ENCODE results near the gene ANKRD37. TPM values are rescaled to one million over a fixed set of nuclear protein-coding genes. Genes with fewer than 3 reads are reported as not detected.

ANKRD37 gene
- total RNA-seq, 1 experiment from 2014 or later = 3.7 TPM

DNA sequence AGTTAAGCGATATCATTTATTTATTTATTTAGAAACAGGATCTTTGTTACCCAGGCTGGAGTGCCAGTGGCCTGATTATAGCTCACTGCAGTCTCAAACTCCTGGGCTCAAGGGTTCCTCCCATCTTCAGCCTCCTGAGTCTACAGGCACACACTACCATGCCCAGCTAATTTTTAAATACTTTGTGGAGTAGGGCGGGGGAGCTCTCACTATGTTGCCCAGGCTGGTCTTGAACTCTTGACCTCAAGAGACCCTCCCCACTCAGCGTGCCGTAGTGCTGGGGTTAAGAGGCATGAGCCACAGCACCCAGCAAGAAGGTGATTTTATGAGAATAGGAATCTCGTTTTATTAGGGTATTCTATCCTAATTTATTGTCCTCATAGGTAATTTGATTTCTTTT lies 33.0 kb downstream of the ANKRD37 start:
- Histone ChIP-seq H2BK20ac (ENCODE audit: low read depth, low read length, poor library complexity, severe bottlenecking) (no peak overlapping the region), H3T11ph (ENCODE audit: low read length) (no peak overlapping the region), H3K27ac (ENCODE audit: insufficient read length, low read depth, low read length) (no peak overlapping the region), H3K23me2 (ENCODE audit: insufficient read length, low read depth, low read length, poor library complexity, severe bottlenecking) (peaks cover 5% of the 10 kb centered on the region), H4K20me1 (ENCODE audit: control insufficient read depth, insufficient read depth, insufficient read length) (no peaks in the 10 kb centered on the region), H2BK15ac (ENCODE audit: low read depth, low read length) (no peak overlapping the region), H2BK5ac (ENCODE audit: insufficient read length, low read length) (no peak overlapping the region), H3K23ac (ENCODE audit: insufficient read length, low read depth, low read length) (no peak overlapping the region), H3K4ac (ENCODE audit: low read depth, low read length) (no peak overlapping the region), H3K18ac (ENCODE audit: insufficient read length, low read depth, low read length) (no peak overlapping the region), H2AK5ac (ENCODE audit: insufficient read length, low read length) (no peak overlapping the region), H2BK12ac (ENCODE audit: insufficient read length, low read depth, low read length) (no peak overlapping the region), H3K9me3 (ENCODE audit: control insufficient read depth, low read depth, low read length) (no peaks in the 10 kb centered on the region), H4K8ac (replicated peaks; ENCODE audit: insufficient read length, low read depth, low read length) (no peak overlapping the region), H3K4me1 (ENCODE audit: insufficient read depth, low read length) (no peaks in the 10 kb centered on the region; the same call in 1 of the 2 replicates), H2AFZ (ENCODE audit: low read length) (no peak overlapping the region), H3K56ac (ENCODE audit: insufficient read length, low read depth, low read length) (no peak overlapping the region), H3K27me3 (ENCODE audit: insufficient read depth, low read length) (no peaks in the 10 kb centered on the region), H2BK120ac (ENCODE audit: low read depth, low read length, poor library complexity, severe bottlenecking) (no peak overlapping the region), H3K79me1 (ENCODE audit: insufficient read depth, low read depth, low read length, poor library complexity, severe bottlenecking) (no peaks in the 10 kb centered on the region), H3K9ac (ENCODE audit: extremely low read depth, insufficient read length, low read length) (no peak overlapping the region), H3K79me2 (ENCODE audit: insufficient read depth, low read length) (no peaks in the 10 kb centered on the region), H3K4me2 (ENCODE audit: insufficient read depth, insufficient read length, low read length) (no peak overlapping the region), H4K5ac (ENCODE audit: insufficient read length, low read depth, low read length) (no peak overlapping the region), H3K14ac (ENCODE audit: insufficient read depth, low read length) (no peak overlapping the region), H4K91ac (ENCODE audit: insufficient read length, low read depth, low read length) (no peak overlapping the region)
- H3K36me3 Mint-ChIP-seq (ENCODE audit: insufficient read depth in 1 of 3, low read depth in 3 of 3) = no peaks in the 10 kb centered on the region
- H3K9me3 Mint-ChIP-seq = no peaks in the 10 kb centered on the region; a peak in 1 of 5 replicates
- no peak for DNase-seq
- TF ChIP-seq, protein P1, sequence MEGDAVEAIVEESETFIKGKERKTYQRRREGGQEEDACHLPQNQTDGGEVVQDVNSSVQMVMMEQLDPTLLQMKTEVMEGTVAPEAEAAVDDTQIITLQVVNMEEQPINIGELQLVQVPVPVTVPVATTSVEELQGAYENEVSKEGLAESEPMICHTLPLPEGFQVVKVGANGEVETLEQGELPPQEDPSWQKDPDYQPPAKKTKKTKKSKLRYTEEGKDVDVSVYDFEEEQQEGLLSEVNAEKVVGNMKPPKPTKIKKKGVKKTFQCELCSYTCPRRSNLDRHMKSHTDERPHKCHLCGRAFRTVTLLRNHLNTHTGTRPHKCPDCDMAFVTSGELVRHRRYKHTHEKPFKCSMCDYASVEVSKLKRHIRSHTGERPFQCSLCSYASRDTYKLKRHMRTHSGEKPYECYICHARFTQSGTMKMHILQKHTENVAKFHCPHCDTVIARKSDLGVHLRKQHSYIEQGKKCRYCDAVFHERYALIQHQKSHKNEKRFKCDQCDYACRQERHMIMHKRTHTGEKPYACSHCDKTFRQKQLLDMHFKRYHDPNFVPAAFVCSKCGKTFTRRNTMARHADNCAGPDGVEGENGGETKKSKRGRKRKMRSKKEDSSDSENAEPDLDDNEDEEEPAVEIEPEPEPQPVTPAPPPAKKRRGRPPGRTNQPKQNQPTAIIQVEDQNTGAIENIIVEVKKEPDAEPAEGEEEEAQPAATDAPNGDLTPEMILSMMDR (conservative IDR thresholded peaks at IDR 0.05) = no peak
- H3K27ac Mint-ChIP-seq = no peak overlapping the region
- H3K4me1 Mint-ChIP-seq = peaks cover 5 to 6% of the 10 kb centered on the region in 2 experiments
- H3K4me3 Mint-ChIP-seq = no peak overlapping the region
- H3K27me3 Mint-ChIP-seq (ENCODE audit: low read depth) = no peaks in the 10 kb centered on the region
- WGBS (ENCODE audit: extremely low coverage, insufficient read length, low lambda C conversion rate) = no CpG with 5 or more reads among the region's 5 CpGs

All from H9 (cell line).